WTC11 (cell line): Measurements from ENCODE around the gene RPS29. TPM values are rescaled to one million over a fixed set of nuclear protein-coding genes. Genes with fewer than 3 reads are reported as not detected.
"Not testable (repeated sequence)": the region's sequence is repeated elsewhere in the genome, so short reads cannot be mapped to it uniquely, and the experiment has no call there.

Source experiments
- ATAC-seq: fragments of 200-7000 bp; cut with Tn5 transposase; 2 replicates; pipeline ENCODE4 v1.10.0; 2021; ENCODE audit warnings: mild to moderate bottlenecking, moderate library complexity
- CTCF ChIA-PET: fragments of 300-600 bp; sonication (Branson Sonifier 250); formaldehyde crosslinking; loops from one replicate; lab custom pipeline; 2021; ENCODE audit warnings: antibody characterized with exemption; lab: Charles Lee
- POLR2A ChIA-PET: fragments of 350-600 bp; sonication (Branson Sonifier 250); formaldehyde crosslinking; loops from one replicate; lab custom pipeline; 2021; ENCODE audit warnings: antibody characterized with exemption; lab: Charles Lee
- DNase-seq: peaks from one replicate; pipeline ENCODE4 v3.0.0; 2021; ENCODE audit warnings: low spot score
- H3K27ac Mint-ChIP-seq: 2 replicates; pipeline ENCODE4 v1.8.0; 2021; ENCODE audit warnings: mixed read lengths
- H3K27me3 Mint-ChIP-seq: 2 replicates; pipeline ENCODE4 v1.8.0; 2021; ENCODE audit warnings: low read depth, mild to moderate bottlenecking, moderate library complexity, mixed read lengths
- H3K36me3 Mint-ChIP-seq: 2 replicates; pipeline ENCODE4 v1.8.0; 2021; ENCODE audit warnings: mixed read lengths
- H3K4me1 Mint-ChIP-seq: 2 replicates; pipeline ENCODE4 v1.8.0; 2022; ENCODE audit warnings: mixed read lengths
- H3K4me3 Mint-ChIP-seq: 2 replicates; pipeline ENCODE4 v1.8.0; 2021; ENCODE audit warnings: mild to moderate bottlenecking, moderate library complexity, mixed read lengths
- H3K9me3 Mint-ChIP-seq: 2 replicates; pipeline ENCODE4 v1.8.0; 2021; ENCODE audit warnings: mixed read lengths
- AR ChIP-seq: fragments of 250-450 bp; sonication (Bioruptor Pico); IDR thresholded peaks from 2 replicates; pipeline ENCODE4 v1.9.0; 2021; ENCODE audit warnings: mild to moderate bottlenecking
- E2F1 ChIP-seq: sonication (generic); formaldehyde crosslinking; IDR thresholded peaks from 2 replicates; pipeline ENCODE4 v1.8.0; 2022; ENCODE audit warnings: mild to moderate bottlenecking, missing genetic modification reagents
- E2F4 ChIP-seq: sonication (generic); formaldehyde crosslinking; IDR thresholded peaks from 2 replicates; pipeline ENCODE4 v1.8.1; 2022; ENCODE audit warnings: low read depth, mild to moderate bottlenecking, moderate library complexity, missing genetic modification reagents, borderline replicate concordance
- ELF4 ChIP-seq: sonication (generic); formaldehyde crosslinking; IDR thresholded peaks from 2 replicates; pipeline ENCODE4 v1.8.1; 2022; ENCODE audit warnings: low read depth, mild to moderate bottlenecking, moderate library complexity, missing genetic modification reagents
- EMX1 ChIP-seq: fragments of 250-450 bp; sonication (Bioruptor Pico); IDR thresholded peaks from 2 replicates; pipeline ENCODE4 v1.8.0; 2021; ENCODE audit warnings: mild to moderate bottlenecking
- ETV6 ChIP-seq: sonication (generic); formaldehyde crosslinking; IDR thresholded peaks from 2 replicates; pipeline ENCODE4 v1.8.1; 2022; ENCODE audit warnings: mild to moderate bottlenecking, missing genetic modification reagents
- MLX ChIP-seq: sonication (generic); formaldehyde crosslinking; IDR thresholded peaks from 2 replicates; pipeline ENCODE4 v1.8.1; 2023; ENCODE audit warnings: mild to moderate bottlenecking, missing genetic modification reagents, moderate library complexity
- NFE2L1 ChIP-seq: sonication (generic); formaldehyde crosslinking; IDR thresholded peaks from 2 replicates; pipeline ENCODE4 v1.8.1; 2023; ENCODE audit warnings: missing genetic modification reagents
- NR2C2 ChIP-seq: sonication (generic); formaldehyde crosslinking; IDR thresholded peaks from 2 replicates; pipeline ENCODE4 v1.8.0; 2022; ENCODE audit warnings: mild to moderate bottlenecking, missing genetic modification reagents
- OVOL2 ChIP-seq: fragments of 250-450 bp; sonication (Bioruptor Pico); IDR thresholded peaks from 2 replicates; pipeline ENCODE4 v1.9.0; 2021; ENCODE audit warnings: mild to moderate bottlenecking, borderline replicate concordance
- PREB ChIP-seq: sonication (generic); formaldehyde crosslinking; IDR thresholded peaks from 2 replicates; pipeline ENCODE4 v1.8.1; 2022; ENCODE audit warnings: mild to moderate bottlenecking, missing genetic modification reagents, moderate library complexity, borderline replicate concordance
- RORB ChIP-seq: fragments of 250-450 bp; sonication (Bioruptor Pico); IDR thresholded peaks from 2 replicates; pipeline ENCODE4 v1.9.0; 2021; ENCODE audit warnings: mild to moderate bottlenecking
- USF2 ChIP-seq: sonication (generic); formaldehyde crosslinking; IDR thresholded peaks from 2 replicates; pipeline ENCODE4 v1.8.1; 2023; ENCODE audit warnings: mild to moderate bottlenecking, missing genetic modification reagents, moderate library complexity
- ZBTB21 ChIP-seq: sonication (generic); formaldehyde crosslinking; IDR thresholded peaks from 2 replicates; pipeline ENCODE4 v1.8.1; 2023; ENCODE audit warnings: mild to moderate bottlenecking, missing genetic modification reagents, borderline replicate concordance
- ZNF423 ChIP-seq: fragments of 250-450 bp; sonication (Bioruptor Pico); IDR thresholded peaks from 2 replicates; pipeline ENCODE4 v2.1.2; 2022; ENCODE audit warnings: mild to moderate bottlenecking, moderate library complexity
- ZNF425 ChIP-seq: fragments of 250-450 bp; sonication (Bioruptor Pico); conservative IDR thresholded peaks from 2 replicates; pipeline ENCODE4 v1.9.0; 2021; ENCODE audit warnings: mild to moderate bottlenecking
- ZNF512 ChIP-seq: sonication (generic); formaldehyde crosslinking; IDR thresholded peaks from 2 replicates; pipeline ENCODE4 v1.8.1; 2022; ENCODE audit warnings: missing genetic modification reagents, borderline replicate concordance
- total RNA-seq: library from RNA; stranded (reverse); gene quantifications from 3 replicates; pipeline ENCODE4 v1.2.3, GENCODE V29; 2021

The RPS29 gene
- total RNA-seq, 1 experiment from 2014 or later: 2,168 TPM

- no peak for TF ChIP-seq ZBTB21 (CRISPR knock-in tag)
- no peak for TF ChIP-seq NFE2L1
- TF ChIP-seq ETV6 (CRISPR knock-in tag): no peak
- no peak for TF ChIP-seq RORB (CRISPR knock-in tag)
- TF ChIP-seq USF2: no peak
- no peak for TF ChIP-seq PREB (CRISPR knock-in tag)
- TF ChIP-seq EMX1 (CRISPR knock-in tag): no peak
- TF ChIP-seq AR (CRISPR knock-in tag): no peak
Observed at GRCh38 chr14:49619730-49620129, 33.5 kb upstream of the RPS29 start (continued).

GRCh38 chr14:49619273-49619672 lies 33.1 kb upstream of the RPS29 start:
- peak overlapping the region; percentile 98; the same call in 1 of the 2 replicates for H3K27ac Mint-ChIP-seq
- ChIA-PET CTCF (interaction anchor here (2.0 kb wide), 1 partner anchor 158 kb away, joined by 8 read pairs; no protein-coding TSS in a partner anchor), POLR2A (interaction anchor here (2.6 to 2.9 kb wide), 2 partner anchors 20 to 149 kb away, joined by 21 to 25 read pairs; partner anchors contain the start of genes KLHDC2 and LRR1)

GRCh38 chr14:49617852-49618519 lies 31.8 kb upstream of the RPS29 start:
- H3K9me3 Mint-ChIP-seq: no peaks in the 10 kb centered on the region
- ChIA-PET CTCF (no interaction called here), POLR2A (no interaction called here)
- peaks cover 20% of the 10 kb centered on the region for H3K4me1 Mint-ChIP-seq
- H3K36me3 Mint-ChIP-seq: peaks cover 23% of the 10 kb centered on the region
- ATAC-seq (no peak), DNase-seq (no peak)
- peak overlapping the region; percentile 98; the same call in 1 of the 2 replicates for H3K4me3 Mint-ChIP-seq
- H3K27me3 Mint-ChIP-seq: no peaks in the 10 kb centered on the region
- no peak overlapping the region for H3K27ac Mint-ChIP-seq
- TF ChIP-seq ZNF425 (CRISPR knock-in tag) (no peak), MLX (no peak), ELF4 (CRISPR knock-in tag) (no peak), NR2C2 (no peak), E2F1 (CRISPR knock-in tag) (no peak), ZNF423 (CRISPR knock-in tag) (no peak), E2F4 (CRISPR knock-in tag) (no peak), ZNF512 (CRISPR knock-in tag) (no peak), OVOL2 (CRISPR knock-in tag) (no peak)

More at GRCh38 chr14:49619273-49619672, 33.1 kb upstream of the RPS29 start:
- H3K27me3 Mint-ChIP-seq, ATAC-seq, DNase-seq, H3K9me3 Mint-ChIP-seq: not testable (repeated sequence)
- H3K4me3 Mint-ChIP-seq: peak overlapping the region; percentile 98
- H3K4me1 Mint-ChIP-seq: peaks cover 23% of the 10 kb centered on the region
- peaks cover 21% of the 10 kb centered on the region for H3K36me3 Mint-ChIP-seq
